Natural killer cell (primary cell): Measurements from ENCODE around the gene CDH13. TPM values are rescaled to one million over a fixed set of nuclear protein-coding genes. Genes with fewer than 3 reads are reported as not detected.

Source experiments
- ATAC-seq, 3 donors: fragments of 150-1000 bp in 2 of 3; fragments of 200-7000 bp in 1 of 3; cut with Tn5 transposase; 1 replicate in 1 of 3; 2 replicates in 2 of 3; pipeline ENCODE4 v1.10.0; 2021; ENCODE audit warnings: mild to moderate bottlenecking in 2 of 3, moderate library complexity in 2 of 3
- DNase-seq, 2 donors: peaks; one replicate each; pipeline versions ENCODE4 v3.0.0 to v3.0.0-alpha.2; 2013 to 2021; ENCODE audit warnings: mixed read lengths in 1 of 2
- H3K27ac ChIP-seq: one replicate; pipeline ENCODE4 v1.5.1; 2013; ENCODE audit warnings: mild to moderate bottlenecking, low read length
- H3K27me3 ChIP-seq: one replicate; pipeline ENCODE4 v1.6.1; 2013; ENCODE audit warnings: low read length; ENCODE audit not compliant: control insufficient read depth, insufficient read depth
- H3K36me3 ChIP-seq: one replicate; pipeline ENCODE4 v1.6.1; 2013; ENCODE audit warnings: low read length; ENCODE audit not compliant: control insufficient read depth, insufficient read depth
- H3K4me1 ChIP-seq: one replicate; pipeline ENCODE4 v1.6.1; 2013; ENCODE audit warnings: low read length; ENCODE audit not compliant: control insufficient read depth, insufficient read depth
- H3K4me3 ChIP-seq: one replicate; pipeline ENCODE4 v1.5.1; 2013; ENCODE audit warnings: low read length
- H3K9me3 ChIP-seq: one replicate; pipeline ENCODE4 v1.6.1; 2013; ENCODE audit warnings: low read length; ENCODE audit not compliant: control insufficient read depth, insufficient read depth
- H3K27ac Mint-ChIP-seq, 2 donors: one replicate each; pipeline ENCODE4 v1.8.0; 2022; ENCODE audit warnings: mild to moderate bottlenecking in 2 of 2, mixed read lengths in 2 of 2, moderate library complexity in 1 of 2
- H3K27me3 Mint-ChIP-seq, 2 donors: one replicate each; pipeline ENCODE4 v1.8.0; 2022; ENCODE audit warnings: low read depth in 2 of 2, mixed read lengths in 2 of 2
- H3K36me3 Mint-ChIP-seq: one replicate; pipeline ENCODE4 v1.8.0; 2022; ENCODE audit warnings: mixed read lengths
- H3K4me1 Mint-ChIP-seq, 2 donors: one replicate each; pipeline ENCODE4 v1.8.0; 2022; ENCODE audit warnings: mixed read lengths in 2 of 2
- H3K4me3 Mint-ChIP-seq: one replicate; pipeline ENCODE4 v1.8.0; 2022; ENCODE audit warnings: mild to moderate bottlenecking, moderate library complexity, mixed read lengths
- H3K9me3 Mint-ChIP-seq, 2 donors: one replicate each; pipeline ENCODE4 v1.8.0; 2022; ENCODE audit warnings: mixed read lengths in 2 of 2
- WGBS: methylation state at CpG from one replicate; pipeline ENCODE4 v1.1.7; 2013; ENCODE audit warnings: missing lambda C conversion rate; ENCODE audit not compliant: insufficient coverage; 5-methylcytosine and 5-hydroxymethylcytosine counted together
- intact Hi-C: fragments of 100-400 bp; cut with micrococcal nuclease; formaldehyde crosslinking; loops from one replicate; pipeline ENCODE4 v1.14.2; 2022
- total RNA-seq, 4 donors: library from RNA; stranded (reverse); fragments of 120-200 nt in 1 of 4; gene quantifications; one replicate each; pipeline versions ENCODE4 v1.2.3 to v1.2.4, GENCODE V29; 2013 to 2022
- TF ChIP-seq, protein P1 (sequence below): fragments of 200-600 bp; IDR thresholded peaks from one replicate; pipeline ENCODE4 v1.8.0; 2022; ENCODE audit warnings: antibody characterized with exemption

CDH13 gene
- total RNA-seq, 3 donors from 2014 or later (not counting 1 experiment from before 2014, with no cell fraction given), result not detected

DNA sequence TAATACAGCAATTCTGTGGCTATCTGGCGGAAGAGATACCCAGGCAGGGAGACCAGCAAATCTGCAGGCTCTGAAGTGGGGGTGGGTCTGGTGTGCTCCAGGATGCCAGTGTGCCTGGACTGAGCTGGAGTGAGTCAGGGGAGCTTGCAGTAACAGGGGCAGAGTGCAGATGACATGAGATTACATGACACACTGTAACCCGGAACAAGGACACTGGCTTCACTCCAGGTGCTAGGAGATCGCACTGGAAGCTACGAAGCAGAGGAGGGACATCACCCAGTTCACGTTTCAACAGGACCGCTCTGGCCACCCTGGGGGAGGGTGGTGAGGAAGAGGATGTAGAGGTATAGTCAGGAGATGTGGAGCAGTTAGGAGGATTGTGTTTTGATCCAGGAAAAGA is 475.6 kb downstream of the CDH13 start:
- peaks cover 0 to 18% of the 10 kb centered on the region in 2 donors for H3K27me3 Mint-ChIP-seq
- ATAC-seq (no peak), DNase-seq (no peak)
- no peaks in the 10 kb centered on the region for H3K36me3 Mint-ChIP-seq
- H3K27ac Mint-ChIP-seq, result peak overlapping the region in 1 of 2 donors; percentile 25
- WGBS, result 76% methylated on average over 6 of the region's 6 CpGs
- peaks cover 12 to 26% of the 10 kb centered on the region in 2 donors for H3K4me1 Mint-ChIP-seq
- no peak overlapping the region for H3K4me3 Mint-ChIP-seq
- peaks cover 8% of the 10 kb centered on the region for H3K9me3 ChIP-seq
- H3K9me3 Mint-ChIP-seq, result peaks cover 6% of the 10 kb centered on the region in 2 donors
- no peaks in the 10 kb centered on the region for H3K27me3 ChIP-seq
- no peaks in the 10 kb centered on the region for H3K4me1 ChIP-seq
- H3K27ac ChIP-seq, result no peak overlapping the region
- no peaks in the 10 kb centered on the region for H3K36me3 ChIP-seq
- no peak overlapping the region for H3K4me3 ChIP-seq
- TF ChIP-seq, protein P1, sequence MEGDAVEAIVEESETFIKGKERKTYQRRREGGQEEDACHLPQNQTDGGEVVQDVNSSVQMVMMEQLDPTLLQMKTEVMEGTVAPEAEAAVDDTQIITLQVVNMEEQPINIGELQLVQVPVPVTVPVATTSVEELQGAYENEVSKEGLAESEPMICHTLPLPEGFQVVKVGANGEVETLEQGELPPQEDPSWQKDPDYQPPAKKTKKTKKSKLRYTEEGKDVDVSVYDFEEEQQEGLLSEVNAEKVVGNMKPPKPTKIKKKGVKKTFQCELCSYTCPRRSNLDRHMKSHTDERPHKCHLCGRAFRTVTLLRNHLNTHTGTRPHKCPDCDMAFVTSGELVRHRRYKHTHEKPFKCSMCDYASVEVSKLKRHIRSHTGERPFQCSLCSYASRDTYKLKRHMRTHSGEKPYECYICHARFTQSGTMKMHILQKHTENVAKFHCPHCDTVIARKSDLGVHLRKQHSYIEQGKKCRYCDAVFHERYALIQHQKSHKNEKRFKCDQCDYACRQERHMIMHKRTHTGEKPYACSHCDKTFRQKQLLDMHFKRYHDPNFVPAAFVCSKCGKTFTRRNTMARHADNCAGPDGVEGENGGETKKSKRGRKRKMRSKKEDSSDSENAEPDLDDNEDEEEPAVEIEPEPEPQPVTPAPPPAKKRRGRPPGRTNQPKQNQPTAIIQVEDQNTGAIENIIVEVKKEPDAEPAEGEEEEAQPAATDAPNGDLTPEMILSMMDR, result no peak
- intact Hi-C loops, result no loop called here

DNA sequence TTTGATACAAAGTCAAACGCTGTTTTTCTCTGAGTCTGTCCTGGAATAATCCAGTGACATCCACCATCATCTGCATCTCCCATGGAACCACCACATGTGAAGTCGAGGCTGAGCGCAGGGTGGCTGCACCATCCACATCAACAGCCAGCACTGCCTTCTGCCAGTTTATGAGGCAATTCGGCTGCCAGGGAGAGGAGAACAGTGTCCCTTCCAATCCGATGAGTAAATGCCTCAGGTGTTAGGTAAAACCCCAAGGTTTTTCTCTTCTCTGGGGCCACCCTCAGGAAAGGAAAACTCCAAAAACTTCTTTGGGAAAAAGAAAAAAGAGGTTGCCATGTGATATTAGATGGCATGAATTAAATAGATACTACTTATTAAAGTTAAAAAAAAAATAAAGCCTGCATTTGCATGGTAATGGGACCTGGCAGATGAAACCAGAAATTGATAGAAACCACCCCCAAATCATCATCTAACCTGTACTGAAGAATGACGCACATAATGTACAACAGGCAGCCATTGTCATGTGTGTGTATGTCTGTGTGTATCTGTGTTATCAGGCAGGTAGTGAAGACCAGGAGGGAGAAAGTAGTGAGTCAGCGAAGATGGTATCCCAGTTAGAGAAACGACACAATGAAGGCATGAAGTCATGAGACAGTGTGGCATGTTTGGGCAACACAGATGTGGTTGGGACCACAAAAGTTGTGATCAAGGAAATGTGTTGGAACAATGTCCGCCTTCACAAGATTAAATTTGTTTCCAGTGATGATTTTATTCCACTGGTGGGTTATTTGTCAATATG is 478.7 kb downstream of the CDH13 start:
- Histone ChIP-seq H3K9me3 (no peaks in the 10 kb centered on the region), H3K36me3 (no peaks in the 10 kb centered on the region), H3K27me3 (no peaks in the 10 kb centered on the region), H3K4me3 (no peak overlapping the region), H3K27ac (no peak overlapping the region), H3K4me1 (no peaks in the 10 kb centered on the region)
- TF ChIP-seq, protein P1, result no peak
- Mint-ChIP-seq H3K27ac (no peak overlapping the region), H3K9me3 (no peaks in the 10 kb centered on the region), H3K27me3 (peaks cover 11 to 37% of the 10 kb centered on the region in 2 donors), H3K4me1 (peaks cover 11 to 24% of the 10 kb centered on the region in 2 donors), H3K36me3 (no peaks in the 10 kb centered on the region), H3K4me3 (no peak overlapping the region)
- intact Hi-C loops, result no loop called here
- DNase-seq (no peak), ATAC-seq (no peak)
- WGBS, result 85% methylated on average over 9 of the region's 9 CpGs

DNA sequence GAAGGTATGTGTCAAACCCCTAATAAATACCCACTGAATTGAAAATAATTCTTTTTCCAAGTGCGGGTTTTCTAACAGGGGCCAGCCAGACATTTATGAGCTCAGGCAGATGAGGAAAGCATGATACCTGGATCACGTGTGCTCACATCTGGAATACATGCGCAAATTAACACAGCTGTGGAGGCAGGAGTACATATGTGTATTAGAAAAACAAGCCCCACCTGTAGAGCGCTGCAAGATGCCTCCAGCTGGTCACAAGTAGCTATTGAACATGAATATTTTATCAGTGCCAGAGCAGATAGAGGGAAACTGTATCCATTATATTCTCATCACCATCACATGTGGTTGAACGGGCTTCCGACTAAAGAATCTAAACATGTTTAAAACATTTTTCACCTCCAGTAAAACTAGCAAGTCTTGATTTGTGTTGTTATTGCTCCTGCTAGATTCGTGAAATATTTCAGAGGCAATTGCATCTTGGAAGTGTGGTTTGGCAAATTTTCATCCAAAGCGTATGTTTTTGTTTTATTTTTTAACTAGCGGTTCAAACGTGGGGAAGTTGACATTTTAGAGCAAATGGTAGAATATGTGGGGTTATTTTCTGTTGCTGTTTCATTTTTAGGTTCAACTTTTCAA is 482.8 kb downstream of the CDH13 start:
- no peak overlapping the region for H3K27ac Mint-ChIP-seq

More for the DNA sequence above, 482.8 kb downstream of the CDH13 start:
- Histone ChIP-seq H3K9me3 (no peaks in the 10 kb centered on the region), H3K4me3 (no peak overlapping the region), H3K27ac (no peak overlapping the region), H3K27me3 (no peaks in the 10 kb centered on the region), H3K4me1 (no peaks in the 10 kb centered on the region), H3K36me3 (no peaks in the 10 kb centered on the region)
- intact Hi-C loops, result no loop called here
- no peak for ATAC-seq
- Mint-ChIP-seq H3K36me3 (no peaks in the 10 kb centered on the region), H3K4me1 (peaks cover 12 to 18% of the 10 kb centered on the region in 2 donors), H3K4me3 (no peak overlapping the region), H3K27me3 (peaks cover 28 to 37% of the 10 kb centered on the region in 2 donors), H3K9me3 (no peaks in the 10 kb centered on the region)
- WGBS, result 65% methylated on average over 7 of the region's 10 CpGs
- TF ChIP-seq, protein P1, result no peak
- no peak for DNase-seq
